Stomach (tissue), 4 donors: ENCODE data around the gene PHLDB1.
"Not testable (repeated sequence)": the region's sequence is repeated elsewhere in the genome, so short reads cannot be mapped to it uniquely, and the experiment has no call there.

Experiments
- CTCF ChIP-seq, 7 experiments: fragments of 450-650 bp in 4 of 7; fragments of 200-600 bp in 3 of 7; sonication (generic) in 3 of 7; IDR thresholded peaks; one replicate each; pipeline ENCODE4 v1.5.1; 2016 to 2019; ENCODE audit warnings: antibody characterized with exemption in 7 of 7, control low read depth in 2 of 7, mild to moderate bottlenecking in 1 of 7
- EP300 ChIP-seq: sonication (generic); formaldehyde crosslinking; IDR thresholded peaks from one replicate; pipeline ENCODE4 v1.6.1; 2017; ENCODE audit warnings: antibody characterized with exemption
- POLR2AphosphoS5 ChIP-seq, 3 donors: sonication (generic); formaldehyde crosslinking; IDR thresholded peaks; one replicate each; pipeline ENCODE4 v1.6.1; 2016; ENCODE audit warnings: antibody characterized with exemption in 3 of 3

GRCh38 chr11:118611433-118611795 lies 4.0 kb downstream of the PHLDB1 start:
- TF ChIP-seq CTCF (IDR thresholded peaks at IDR 0.05); POLR2AphosphoS5 (IDR thresholded peaks at IDR 0.05); EP300: not testable (repeated sequence)
